GM18951 (cell line): ENCODE results near the gene GGNBP2.

ENCODE experiments used
- POLR2A ChIP-seq: IDR thresholded peaks from 4 replicates; pipeline ENCODE4 v1.6.1; 2011; ENCODE audit warnings: mild to moderate bottlenecking; ENCODE audit not compliant: insufficient read length, insufficient read depth; ENCODE audit errors: extremely low read depth
- in situ Hi-C: fragments of 300-500 bp; cut with MboI; formaldehyde crosslinking; loops from one replicate; pipeline ENCODE4 v1.12.0; 2022; ENCODE audit warnings: low sequenced_read_pairs, mixed read lengths, inconsistent platforms; ENCODE audit not compliant: unreplicated experiment

The GGNBP2 gene

DNA sequence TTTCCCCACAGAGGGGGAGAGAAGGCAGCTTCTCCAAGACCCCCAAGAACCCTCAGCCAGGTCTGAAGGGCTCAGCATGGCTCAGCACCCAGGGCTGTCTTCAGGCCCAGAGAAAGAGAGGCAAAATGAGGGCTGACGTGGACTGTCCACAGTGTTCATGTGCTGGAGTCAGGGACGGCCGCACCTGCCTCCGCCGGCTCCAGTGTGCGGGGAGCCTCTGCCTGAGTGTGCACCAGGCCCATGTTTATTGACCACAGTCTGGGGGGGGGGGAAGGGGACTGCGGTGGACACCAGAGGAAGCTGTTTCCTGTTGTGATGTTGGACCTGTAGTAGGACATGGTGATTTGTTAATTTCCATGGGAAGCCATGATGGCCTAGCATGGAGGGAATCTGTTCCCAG is 63.6 kb downstream of the GGNBP2 start:
- no peak for TF ChIP-seq POLR2A
- in situ Hi-C loops, result loop anchor here (25.0 kb wide), 1 partner anchor 754 kb away; no protein-coding TSS in a partner anchor

DNA sequence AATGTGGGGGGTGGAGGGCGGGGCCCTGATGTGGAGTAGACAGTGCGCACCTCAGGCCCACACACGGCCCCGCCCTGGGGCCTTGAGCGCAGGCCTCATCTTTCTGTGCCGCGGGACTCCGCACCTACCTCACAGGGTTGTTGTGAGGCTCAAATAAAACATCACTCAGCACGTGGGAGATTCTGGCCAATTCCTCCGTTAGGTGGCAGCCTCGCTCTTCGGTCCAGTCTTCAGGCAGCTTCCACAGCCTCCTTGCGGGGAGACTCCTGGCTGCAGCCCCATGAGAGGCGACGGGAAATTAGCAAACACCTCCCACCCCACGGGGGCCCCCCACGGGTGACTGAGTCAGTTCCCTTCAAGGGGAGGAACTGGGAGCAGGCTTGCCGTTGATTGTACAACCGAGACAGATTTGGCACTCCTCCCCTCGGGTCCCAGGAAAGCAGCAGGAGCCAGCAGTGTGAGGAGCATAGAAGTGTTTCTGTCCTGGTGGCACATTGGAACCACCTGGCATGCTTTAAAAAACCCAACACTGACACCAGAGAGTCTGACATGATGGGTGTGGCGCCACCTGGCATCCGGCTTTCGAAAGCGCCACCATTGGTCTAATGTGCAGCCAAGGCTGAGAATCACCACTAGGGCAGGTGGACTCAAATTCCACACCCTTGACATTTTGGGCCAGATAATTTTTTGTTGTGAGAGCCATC is 64.2 kb downstream of the GGNBP2 start:
- in situ Hi-C loops, result loop anchor here (25.0 kb wide), 1 partner anchor 753 kb away; no protein-coding TSS in a partner anchor
- TF ChIP-seq POLR2A, result no peak

DNA sequence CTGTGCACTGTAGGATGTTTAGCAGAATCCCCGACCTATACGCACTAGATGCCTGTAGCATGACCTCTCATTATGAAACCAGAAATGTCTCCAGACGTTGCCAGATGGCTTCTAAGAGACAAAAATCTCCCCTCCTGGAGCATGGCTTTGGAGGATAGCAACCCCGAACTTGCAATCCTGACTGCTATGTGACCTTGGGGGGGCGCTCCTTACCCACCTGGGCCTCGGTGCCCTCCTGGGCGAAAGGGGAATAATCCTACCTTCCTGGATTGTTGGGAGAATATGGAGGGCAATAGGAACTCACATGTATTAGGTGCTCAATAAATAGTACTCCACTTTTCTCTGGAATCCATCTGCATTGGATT is 64.8 kb downstream of the GGNBP2 start:
- in situ Hi-C loops, result loop anchor here (25.0 kb wide), 1 partner anchor 753 kb away; no protein-coding TSS in a partner anchor
- TF ChIP-seq POLR2A, result no peak

DNA sequence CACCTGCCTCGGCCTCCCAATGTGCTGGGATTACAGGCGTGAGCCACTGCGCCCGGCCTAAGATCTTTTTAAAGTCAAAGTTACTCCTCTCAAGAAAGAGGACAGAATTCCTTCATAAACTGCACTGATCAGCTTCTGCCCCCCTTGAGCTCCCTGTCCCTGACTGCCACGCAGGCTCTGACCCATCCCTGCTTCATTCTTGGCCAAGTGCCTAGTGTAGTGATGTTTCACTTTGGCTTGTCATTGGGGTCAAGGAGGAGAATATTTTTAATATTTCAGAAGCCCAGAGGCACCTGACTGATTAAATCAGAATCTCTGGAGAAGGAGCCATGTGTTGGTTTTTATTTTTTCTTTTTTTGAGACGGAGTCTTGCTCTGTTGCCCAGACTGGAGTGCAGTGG is 65.8 kb downstream of the GGNBP2 start:
- in situ Hi-C loops, result loop anchor here (25.0 kb wide), 1 partner anchor 752 kb away; no protein-coding TSS in a partner anchor
- TF ChIP-seq POLR2A, result no peak

DNA sequence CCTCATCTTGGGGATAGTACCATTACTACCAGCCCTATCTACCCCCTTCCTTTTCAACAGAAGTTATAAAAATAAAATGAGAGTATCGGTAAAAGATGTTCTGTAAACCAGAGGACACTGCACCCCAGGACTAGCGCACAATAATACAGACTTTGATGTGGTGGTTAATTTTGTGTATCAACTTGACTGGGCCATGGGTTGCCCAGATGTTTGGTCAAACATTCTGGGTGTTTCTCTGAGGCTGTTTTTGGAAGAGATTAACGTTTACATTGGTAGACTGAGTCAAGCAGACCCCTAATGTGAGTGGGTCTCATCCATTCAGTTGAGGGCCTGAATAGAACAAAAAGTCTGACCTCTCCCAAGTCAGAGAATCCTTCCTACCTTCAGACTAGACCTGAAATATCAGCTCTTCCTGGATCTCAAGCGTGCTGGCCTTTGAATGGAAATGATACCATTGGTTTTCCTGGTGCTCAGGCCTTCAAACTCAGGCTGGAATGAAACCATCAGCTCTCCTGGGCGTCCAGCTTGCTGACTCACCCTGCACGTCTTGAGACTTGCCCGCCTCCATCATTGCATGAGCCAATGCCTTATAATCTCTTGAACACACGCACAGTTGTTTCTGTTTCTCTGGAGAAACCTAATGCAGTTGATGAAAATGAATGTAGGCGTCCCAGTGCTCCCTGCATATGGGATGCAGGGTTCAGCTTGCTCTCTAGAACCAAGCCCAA is 66.8 kb downstream of the GGNBP2 start:
- in situ Hi-C loops, result loop anchor here (25.0 kb wide), 1 partner anchor 751 kb away; no protein-coding TSS in a partner anchor
- no peak for TF ChIP-seq POLR2A

DNA sequence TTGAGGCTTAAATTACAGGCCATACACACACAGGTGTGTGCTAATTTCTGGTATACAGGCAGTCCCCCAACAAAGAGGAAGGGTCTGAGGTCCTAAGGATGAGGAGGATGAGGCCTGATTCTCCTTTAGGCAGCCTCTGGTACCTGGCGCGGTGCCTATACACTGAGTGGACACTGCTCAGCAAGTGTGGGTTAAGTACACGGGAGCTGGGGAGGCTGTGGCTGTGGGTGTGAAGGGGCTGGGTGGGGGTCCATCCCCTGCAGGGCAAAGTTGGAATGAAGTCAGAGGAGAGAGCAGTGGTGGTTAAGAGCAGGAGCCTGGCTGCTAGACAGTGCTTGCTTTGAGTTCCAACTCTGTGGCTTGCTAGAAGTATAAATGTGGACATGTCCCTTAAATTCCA is 67.6 kb downstream of the GGNBP2 start:
- TF ChIP-seq POLR2A, result no peak
- in situ Hi-C loops, result loop anchor here (25.0 kb wide), 1 partner anchor 750 kb away; no protein-coding TSS in a partner anchor

DNA sequence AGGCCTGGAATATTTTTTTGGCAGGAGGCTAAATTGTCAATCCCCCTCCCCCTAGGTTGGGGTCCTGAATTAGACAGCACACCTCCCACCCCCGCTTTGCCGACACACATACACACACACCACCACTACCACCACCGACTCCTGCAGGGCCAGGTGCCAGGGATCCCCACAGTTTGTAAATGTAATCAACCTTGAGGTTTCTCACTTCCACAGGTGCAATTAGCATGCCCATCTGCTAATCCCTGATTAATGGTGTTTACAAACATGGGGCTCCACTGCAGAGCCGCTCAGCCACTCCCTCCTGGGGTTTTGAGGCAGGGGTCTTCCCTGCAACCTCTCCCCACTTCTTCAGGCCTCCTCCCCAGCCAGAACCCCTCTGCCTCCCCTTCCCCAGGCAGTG is 68.4 kb downstream of the GGNBP2 start:
- TF ChIP-seq POLR2A, result no peak
- in situ Hi-C loops, result loop anchor here (25.0 kb wide), 1 partner anchor 749 kb away; no protein-coding TSS in a partner anchor

DNA sequence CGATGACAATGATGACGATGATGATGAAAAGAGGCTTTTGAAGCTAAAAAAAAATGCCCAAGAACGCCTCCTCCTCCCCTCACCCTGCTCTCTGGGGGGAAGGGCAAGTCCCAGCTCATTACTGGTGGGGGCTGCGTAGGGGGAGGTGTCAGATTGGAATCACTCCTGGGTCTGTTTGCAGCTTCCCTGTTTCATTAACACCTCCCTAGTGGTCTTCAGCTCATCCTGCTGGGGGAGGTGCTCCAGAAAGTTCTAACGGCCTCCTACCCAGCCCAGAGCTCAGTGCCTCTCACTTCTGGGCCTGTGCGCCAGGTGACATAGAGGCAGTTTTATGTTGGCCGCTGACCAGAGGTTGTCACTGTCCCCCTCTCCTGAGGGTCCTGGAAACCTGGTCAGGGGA is 69.4 kb downstream of the GGNBP2 start:
- in situ Hi-C loops, result loop anchor here (25.0 kb wide), 1 partner anchor 748 kb away; no protein-coding TSS in a partner anchor

DNA sequence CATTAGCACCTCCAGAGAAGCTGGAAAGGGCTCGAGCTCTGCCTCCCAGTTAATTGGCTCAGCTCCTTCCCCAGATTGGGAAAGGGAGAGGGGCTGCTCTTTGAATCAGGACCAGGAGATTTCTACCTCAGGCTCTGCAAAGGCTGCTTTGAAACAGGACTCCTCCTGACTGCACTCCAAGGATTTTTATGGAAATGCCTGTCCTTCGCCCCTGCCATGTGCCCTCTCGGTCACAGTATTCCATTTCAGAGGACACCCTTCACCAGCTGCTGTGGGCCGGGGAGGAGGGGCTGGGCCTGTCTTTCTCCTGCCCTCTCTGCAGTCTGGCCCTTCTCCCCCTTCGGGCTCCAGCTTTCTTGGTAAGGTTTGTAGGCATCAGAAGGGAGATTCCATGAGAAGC is 70.2 kb downstream of the GGNBP2 start:
- in situ Hi-C loops, result loop anchor here (25.0 kb wide), 1 partner anchor 747 kb away; no protein-coding TSS in a partner anchor

More for the DNA sequence above, 69.4 kb downstream of the GGNBP2 start:
- TF ChIP-seq POLR2A, result no peak

DNA sequence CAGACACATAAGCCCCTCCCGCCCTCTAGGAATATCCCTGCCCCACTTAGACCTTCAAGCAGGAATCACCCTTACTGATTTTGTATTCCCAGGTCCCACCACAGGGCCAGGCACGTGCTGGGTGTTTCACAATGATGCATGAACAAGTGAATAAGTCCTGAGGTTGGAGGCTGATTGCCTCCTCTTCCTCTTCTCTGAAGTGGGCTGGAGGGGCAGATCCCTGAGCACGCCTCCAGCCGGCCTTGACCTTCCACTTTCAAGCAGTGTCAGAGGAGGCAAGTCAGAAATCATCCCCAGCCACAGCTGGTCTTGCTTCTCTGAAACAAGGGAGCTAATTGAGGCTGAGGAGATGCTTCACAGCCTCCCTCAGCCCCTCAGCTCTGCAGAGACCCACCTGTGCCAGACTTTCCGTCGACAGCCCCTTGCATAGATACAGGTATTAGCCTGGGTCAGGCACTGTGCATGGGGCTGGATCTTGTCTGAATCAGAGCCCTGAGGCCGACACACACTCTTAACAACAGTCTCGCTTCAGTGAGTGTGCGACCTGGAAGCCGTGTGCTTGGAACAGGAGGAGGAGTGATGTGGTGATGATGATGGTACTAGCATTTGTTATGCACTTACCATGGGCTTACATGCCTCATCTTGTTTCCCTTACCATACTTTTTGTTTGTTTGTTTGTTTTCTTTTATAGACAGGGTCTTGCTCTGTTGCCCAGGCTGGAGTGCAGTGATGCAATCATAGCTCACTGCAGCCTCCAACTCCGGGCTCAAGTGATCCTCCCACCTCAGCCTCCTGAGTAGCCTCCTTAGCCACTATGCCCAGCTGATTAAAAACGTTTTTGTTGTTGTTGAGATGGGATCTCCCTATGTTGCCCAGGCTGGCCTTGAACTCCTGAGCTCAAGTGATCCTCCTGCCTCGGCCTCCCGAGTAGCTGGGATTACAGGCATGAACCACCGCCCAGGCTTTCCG is 71.6 kb downstream of the GGNBP2 start:
- TF ChIP-seq POLR2A, result no peak
- in situ Hi-C loops, result loop anchor here (25.0 kb wide), 1 partner anchor 746 kb away; no protein-coding TSS in a partner anchor

More for the DNA sequence above, 70.2 kb downstream of the GGNBP2 start:
- TF ChIP-seq POLR2A, result no peak

DNA sequence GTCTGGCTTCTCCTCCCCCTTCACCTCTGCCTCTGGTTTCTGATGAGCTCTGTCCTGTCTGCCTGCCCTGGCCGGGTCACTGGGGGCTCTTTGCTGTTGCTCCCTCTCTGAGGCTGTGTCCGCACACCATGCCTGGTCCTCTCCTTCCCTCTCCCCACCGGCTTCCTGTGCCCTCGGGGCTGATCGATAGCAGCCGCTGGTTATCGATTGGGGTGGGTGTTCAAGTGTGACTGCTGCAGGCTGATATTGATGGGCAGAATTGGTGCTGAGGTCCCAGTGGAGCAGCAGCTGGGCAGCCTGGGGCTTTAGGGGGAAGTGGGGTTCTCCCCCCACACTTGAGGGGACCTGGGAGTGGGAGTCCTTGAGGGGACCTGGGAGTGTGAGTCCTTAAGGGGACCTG is 73.1 kb downstream of the GGNBP2 start:
- in situ Hi-C loops, result loop anchor here (25.0 kb wide), 1 partner anchor 745 kb away; no protein-coding TSS in a partner anchor
- TF ChIP-seq POLR2A, result no peak

DNA sequence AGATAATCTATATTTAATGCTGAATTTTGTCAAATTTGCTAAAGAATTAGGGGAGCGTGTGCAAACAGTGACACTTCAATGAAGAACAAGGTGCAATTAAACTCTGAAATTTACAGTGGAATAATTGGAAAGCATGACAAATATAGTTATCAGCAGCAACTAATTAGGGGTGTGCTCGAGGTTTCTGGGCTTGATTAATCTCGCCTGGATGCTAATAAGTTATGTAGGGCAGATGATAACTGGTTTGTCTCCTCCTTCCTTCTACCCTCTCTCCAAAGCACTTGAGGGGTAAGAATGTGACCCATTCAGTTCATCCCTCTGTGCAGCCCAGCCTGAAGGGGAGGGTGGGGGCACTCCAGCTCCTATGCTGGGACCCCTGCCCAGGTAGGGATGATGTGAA is 78.6 kb downstream of the GGNBP2 start:
- in situ Hi-C loops, result loop anchor here (25.0 kb wide), 1 partner anchor 739 kb away; no protein-coding TSS in a partner anchor
- TF ChIP-seq POLR2A, result no peak
